NB4 (cell line): Measurements from ENCODE around the gene LEPROT.

Experiments used
- DNase-seq: peaks from one replicate; pipeline ENCODE4 v3.0.0; 2010; ENCODE audit warnings: low read depth
- H3K4me3 ChIP-seq: one replicate; pipeline ENCODE4 v1.5.1; 2011; ENCODE audit warnings: mild to moderate bottlenecking, low read depth, low read length, moderate library complexity
- MAX ChIP-seq: IDR thresholded peaks from 2 replicates; pipeline ENCODE4 v1.6.1; 2011; ENCODE audit warnings: low read depth, low read length
- MYC ChIP-seq: IDR thresholded peaks from 2 replicates; pipeline ENCODE4 v1.6.1; 2011; ENCODE audit warnings: low read depth, low read length
- POLR2A ChIP-seq: IDR thresholded peaks from 2 replicates; pipeline ENCODE4 v1.6.1; 2011; ENCODE audit warnings: mild to moderate bottlenecking; ENCODE audit not compliant: insufficient read length; ENCODE audit errors: extremely low read depth
- TF ChIP-seq, protein P1 (sequence below): IDR thresholded peaks from one replicate; pipeline ENCODE4 v1.5.1; 2012; ENCODE audit warnings: low read depth, low read length

The LEPROT gene

DNA sequence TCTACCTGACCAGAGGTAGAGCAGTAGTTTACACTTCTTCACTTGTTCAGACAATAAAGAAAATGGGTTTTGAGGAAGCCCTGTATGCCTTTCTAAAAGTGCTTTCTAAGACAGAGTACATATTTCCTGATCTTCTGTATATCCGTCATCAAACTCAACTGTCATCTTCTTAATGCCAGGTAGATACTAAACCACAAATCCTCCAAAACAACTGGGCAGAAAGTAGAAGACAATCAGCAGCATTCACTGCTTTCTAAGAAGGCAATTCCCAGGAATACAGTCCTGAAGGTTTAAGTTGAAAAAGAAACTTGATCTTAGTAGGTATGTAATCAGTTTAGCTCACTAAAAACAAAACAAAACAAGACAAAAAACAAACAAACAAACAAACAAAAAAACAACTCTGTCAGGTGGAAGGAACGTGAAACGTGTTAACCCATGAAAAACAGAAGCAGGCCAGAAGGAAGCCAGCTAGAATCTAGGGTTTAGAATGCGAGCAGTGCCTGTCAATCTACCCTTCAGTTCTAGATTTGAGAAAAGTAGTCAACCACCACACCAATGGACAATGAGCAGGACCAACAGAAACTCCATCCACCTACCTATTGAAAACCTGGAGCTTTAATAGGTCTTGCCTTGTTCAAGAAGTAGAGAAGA is 59.2 kb downstream of the LEPROT start:
- DNase-seq: no peak
- TF ChIP-seq, protein P1, sequence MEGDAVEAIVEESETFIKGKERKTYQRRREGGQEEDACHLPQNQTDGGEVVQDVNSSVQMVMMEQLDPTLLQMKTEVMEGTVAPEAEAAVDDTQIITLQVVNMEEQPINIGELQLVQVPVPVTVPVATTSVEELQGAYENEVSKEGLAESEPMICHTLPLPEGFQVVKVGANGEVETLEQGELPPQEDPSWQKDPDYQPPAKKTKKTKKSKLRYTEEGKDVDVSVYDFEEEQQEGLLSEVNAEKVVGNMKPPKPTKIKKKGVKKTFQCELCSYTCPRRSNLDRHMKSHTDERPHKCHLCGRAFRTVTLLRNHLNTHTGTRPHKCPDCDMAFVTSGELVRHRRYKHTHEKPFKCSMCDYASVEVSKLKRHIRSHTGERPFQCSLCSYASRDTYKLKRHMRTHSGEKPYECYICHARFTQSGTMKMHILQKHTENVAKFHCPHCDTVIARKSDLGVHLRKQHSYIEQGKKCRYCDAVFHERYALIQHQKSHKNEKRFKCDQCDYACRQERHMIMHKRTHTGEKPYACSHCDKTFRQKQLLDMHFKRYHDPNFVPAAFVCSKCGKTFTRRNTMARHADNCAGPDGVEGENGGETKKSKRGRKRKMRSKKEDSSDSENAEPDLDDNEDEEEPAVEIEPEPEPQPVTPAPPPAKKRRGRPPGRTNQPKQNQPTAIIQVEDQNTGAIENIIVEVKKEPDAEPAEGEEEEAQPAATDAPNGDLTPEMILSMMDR: no peak
- no peak for TF ChIP-seq POLR2A
- TF ChIP-seq MAX: no peak
- no peak for TF ChIP-seq MYC
- no peak overlapping the region for H3K4me3 ChIP-seq

GRCh38 chr1:65480684-65481405 is 60.4 kb downstream of the LEPROT start:
- H3K4me3 ChIP-seq: no peak overlapping the region
- no peak for DNase-seq
- TF ChIP-seq MYC: no peak
- TF ChIP-seq MAX: no peak
- TF ChIP-seq POLR2A: no peak
- TF ChIP-seq, protein P1: no peak

- no peak overlapping the region for H3K4me3 ChIP-seq
- TF ChIP-seq, protein P1: no peak
- TF ChIP-seq POLR2A (no peak), MYC (no peak), MAX (no peak)
- DNase-seq: no peak
These were observed 63.7 kb downstream of the LEPROT start for GRCh38 chr1:65483993-65484754.
